Stimulated activated CD8-positive, alpha-beta memory T cell treated with anti-CD3 and anti-CD28 coated beads, Interleukin-7, amount 100 ng/mL, for 4 hours (primary cell): ENCODE results near the gene FAM3B.
"Not testable (repeated sequence)": the region's sequence is repeated elsewhere in the genome, so short reads cannot be mapped to it uniquely, and the experiment has no call there.

Source experiments
- DNase-seq, 2 donors: peaks; one replicate each; pipeline ENCODE4 v3.0.0-alpha.2; 2020; ENCODE audit warnings: low read depth in 2 of 2

FAM3B gene

DNA sequence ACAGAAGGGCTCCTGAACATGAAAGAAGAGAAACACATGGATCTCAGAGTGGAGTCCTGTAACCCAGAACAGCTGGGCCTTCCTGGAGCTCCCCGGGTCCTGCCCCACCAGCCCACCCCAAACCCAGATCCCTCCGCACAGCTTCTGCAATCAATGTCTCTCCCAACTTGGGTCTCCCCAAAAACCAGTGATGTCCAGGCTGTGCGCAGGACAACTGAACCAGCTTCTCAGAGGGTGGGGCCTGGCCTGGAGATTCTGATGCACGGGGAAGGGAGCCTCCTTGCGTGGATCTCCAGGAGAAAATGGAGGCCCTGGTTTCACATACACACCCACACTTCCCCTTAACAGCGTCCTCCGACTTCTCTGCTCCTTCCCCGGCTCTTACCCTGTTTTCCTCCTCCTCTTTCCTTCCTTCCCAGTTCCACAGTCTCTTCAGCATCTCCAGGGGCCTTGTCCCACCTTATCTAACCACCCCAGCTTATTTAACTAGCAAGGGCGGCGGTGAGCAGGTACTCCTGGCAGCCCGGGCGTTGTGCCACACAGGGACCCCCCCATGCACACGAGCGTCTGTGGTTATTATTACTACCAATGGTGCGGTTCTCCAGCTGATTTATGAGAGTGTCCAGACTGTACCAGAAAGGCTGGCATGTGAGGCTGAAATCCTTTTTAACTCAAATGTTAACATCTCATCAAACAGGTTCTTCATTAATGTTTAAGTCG lies 34.0 kb downstream of the FAM3B start:
- no peak for DNase-seq

- no peak for DNase-seq
Measured at GRCh38 chr21:41357546-41357945, 40.9 kb downstream of the FAM3B start.

- no peak for DNase-seq
Measured at GRCh38 chr21:41358193-41359166, 41.9 kb downstream of the FAM3B start.

DNA sequence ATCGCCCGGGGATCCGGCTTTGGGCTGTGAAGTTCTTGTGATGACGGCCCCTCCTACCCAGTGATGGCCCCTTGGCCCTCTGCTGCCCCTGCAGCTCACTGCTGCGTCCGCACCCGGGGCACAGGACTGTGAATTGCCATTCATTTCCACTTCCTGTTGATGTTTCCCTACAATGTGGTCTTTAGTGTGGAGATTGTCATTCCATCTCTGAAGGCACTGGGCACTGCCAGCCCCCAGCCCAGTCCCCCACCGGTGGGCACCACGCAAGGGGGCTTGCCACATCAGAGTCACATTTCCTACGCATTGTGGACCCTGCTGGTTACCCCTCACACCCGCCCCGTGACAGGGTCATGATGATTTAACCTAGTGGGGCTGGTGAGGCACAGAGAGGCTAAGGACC lies 42.7 kb downstream of the FAM3B start:
- DNase-seq, result no peak

GRCh38 chr21:41359754-41360071 lies 43.1 kb downstream of the FAM3B start:
- DNase-seq, result not testable (repeated sequence)

- DNase-seq, result no peak
Measured at GRCh38 chr21:41360072-41360821, 43.6 kb downstream of the FAM3B start.

DNA sequence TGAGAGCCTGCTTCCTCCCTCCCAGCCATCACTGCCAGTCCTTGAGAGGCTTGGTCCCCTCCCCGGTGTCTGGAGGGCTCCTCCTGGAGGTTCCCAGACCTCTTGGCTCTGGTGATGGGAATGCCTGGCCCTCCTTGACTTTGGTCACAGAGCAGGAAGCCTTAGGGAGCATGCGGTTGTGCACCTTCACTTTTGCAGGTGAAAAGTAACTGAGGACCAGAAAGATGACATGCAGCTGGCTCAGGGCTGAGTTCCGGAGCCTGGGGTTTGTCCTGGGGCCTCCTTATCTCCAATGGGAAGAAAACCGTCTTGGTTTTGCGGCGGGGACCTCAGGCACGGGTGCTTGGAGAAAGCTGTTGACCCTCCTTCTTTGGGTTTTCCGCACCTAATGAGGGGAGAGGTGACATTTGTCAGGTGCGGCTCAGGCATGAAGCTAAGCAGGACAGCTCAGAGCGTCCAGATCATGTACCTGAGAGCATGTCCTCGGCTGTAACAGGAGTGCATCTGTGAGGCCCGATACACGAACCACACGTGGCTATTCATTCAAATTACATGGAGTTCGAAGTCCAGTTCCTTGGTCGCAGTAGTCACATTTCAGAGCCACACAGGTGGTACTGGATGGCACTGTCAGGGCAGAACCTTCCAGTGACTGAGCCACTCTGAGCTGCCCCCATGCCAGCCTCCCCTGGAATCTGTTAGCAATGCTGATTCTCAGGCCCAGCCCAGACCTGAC lies 44.6 kb downstream of the FAM3B start:
- no peak for DNase-seq

DNA sequence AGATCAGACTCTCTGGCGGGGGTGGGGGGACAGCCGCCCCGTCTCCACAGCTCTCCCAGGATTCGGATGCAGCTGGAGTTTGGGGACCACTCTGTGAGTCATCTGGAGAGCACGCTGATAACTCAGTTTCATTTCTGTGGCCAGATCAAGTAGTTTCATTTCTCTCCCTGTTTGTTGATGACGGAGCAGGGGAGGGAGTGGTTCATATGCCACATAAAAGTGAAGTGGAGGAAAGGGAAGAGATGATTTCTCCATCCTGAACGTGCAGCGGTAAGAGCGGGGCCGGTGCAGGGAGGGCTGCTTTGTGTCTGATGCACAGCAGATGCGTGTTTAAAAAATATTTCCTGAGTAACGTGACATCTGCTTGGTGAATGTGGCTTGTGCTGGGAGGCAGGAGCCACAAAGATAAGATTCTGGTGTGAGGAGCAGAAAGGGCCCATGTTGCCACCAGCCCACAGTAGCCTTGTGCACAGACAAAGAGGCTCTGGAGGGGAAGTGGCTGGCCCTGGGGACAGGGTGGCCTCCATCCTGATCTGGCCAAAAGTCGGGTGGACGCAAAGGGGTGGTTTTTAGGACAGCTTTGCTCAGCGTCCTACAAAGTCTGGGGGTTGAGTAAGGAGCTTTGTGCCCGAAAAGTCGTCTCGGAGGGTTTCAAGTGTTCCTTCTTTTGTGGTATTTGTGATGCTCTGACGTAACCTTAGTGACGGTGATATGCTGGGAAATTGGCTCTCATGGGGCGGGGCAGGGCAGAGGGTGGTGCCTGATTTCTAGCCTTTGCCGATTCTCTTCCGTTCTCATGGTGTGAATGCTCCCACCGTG lies 45.4 kb downstream of the FAM3B start, which contains the start of gene MX2:
MX2 (plus strand) TSS at position 242 of the 819 bp plus-strand sequence. CDS start 14,880 bp downstream, outside the sequence.
- peak; percentile 58 to 68 for DNase-seq

- no peak for DNase-seq
Measured at GRCh38 chr21:41362605-41363369, 46.2 kb downstream of the FAM3B start.

DNA sequence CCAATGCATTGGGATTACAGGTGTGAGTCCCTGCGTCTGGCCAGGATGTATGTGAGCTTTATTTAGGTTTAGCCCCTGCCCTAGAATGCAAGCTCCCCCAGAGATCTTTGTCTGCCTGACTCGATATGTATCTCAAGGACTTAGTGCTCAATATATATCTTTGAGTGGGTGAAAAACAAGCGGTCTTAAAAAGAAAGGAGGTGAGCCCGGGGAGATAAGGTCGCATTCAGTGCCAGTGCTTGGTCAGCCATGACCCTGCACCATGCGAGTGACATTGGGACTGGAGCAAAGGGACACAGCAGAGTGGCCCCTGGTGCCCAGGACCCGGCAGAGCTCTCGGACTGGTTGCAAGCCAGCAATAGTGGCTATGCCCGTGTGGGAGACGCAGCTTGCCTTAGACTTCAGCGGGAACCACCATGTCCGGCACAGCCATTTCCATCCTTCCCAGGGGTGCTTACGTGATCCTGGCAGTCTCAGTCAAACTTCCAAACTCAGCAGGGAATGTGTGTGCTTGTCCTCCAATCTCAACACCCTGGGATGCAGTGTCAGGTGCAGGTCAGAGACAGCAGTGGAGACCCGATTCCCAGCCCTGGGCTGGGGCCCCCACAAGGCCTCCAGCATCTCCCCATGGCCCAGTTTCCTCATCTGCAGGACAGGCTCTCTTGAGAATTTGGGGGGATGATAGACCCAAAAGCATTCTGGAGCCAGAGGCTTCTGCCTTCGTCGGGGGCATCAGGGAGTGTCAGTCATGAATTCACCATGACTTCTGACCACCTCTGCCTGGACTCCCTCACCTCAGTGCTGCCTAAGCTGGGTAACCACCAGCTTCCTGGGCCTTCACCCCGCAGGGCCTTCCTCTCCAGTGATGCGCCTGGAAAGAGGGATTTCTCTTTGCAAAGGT lies 47.0 kb downstream of the FAM3B start:
- DNase-seq, result no peak

DNA sequence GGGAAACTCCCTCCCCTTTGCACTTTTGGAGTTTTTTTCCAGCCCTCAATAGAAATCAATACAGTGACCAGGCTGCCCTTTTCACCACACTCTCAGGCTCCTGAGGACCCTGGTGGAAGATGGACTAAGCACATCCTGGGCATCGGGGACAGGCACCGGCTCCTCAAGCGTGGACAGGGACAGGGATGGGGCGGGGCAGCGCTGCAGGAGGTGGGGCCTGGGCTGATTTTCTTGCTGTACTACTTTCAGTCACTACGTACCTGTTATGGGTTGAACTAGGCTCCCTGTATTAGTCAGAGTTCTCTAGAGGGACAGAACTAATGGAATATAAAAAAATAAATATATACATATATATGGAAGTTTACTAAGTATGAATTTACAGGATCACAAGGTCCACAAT lies 47.7 kb downstream of the FAM3B start:
- DNase-seq, result no peak

GRCh38 chr21:41365377-41366107 lies 48.9 kb downstream of the FAM3B start:
- no peak for DNase-seq

- no peak for DNase-seq
Measured at GRCh38 chr21:41366522-41367151, 50.0 kb downstream of the FAM3B start.

GRCh38 chr21:41367301-41367944 lies 50.8 kb downstream of the FAM3B start:
- DNase-seq, result no peak

GRCh38 chr21:41367945-41368734 lies 51.5 kb downstream of the FAM3B start:
- DNase-seq, result no peak

GRCh38 chr21:41368735-41369104 lies 52.1 kb downstream of the FAM3B start:
- no peak for DNase-seq
